Activated gamma-delta T cell (primary cell): Measurements from ENCODE around the gene FKBP2.

ENCODE experiments used
- DNase-seq: peaks from one replicate; lab custom pipeline; 2025; lab: John Stamatoyannopoulos, UW

Gene FKBP2

GRCh38 chr11:64249563-64250414 lies 8.9 kb downstream of the FKBP2 start:
- DNase-seq = no peak

- no peak for DNase-seq
These were observed 9.6 kb downstream of the FKBP2 start for GRCh38 chr11:64250415-64251015.

DNA sequence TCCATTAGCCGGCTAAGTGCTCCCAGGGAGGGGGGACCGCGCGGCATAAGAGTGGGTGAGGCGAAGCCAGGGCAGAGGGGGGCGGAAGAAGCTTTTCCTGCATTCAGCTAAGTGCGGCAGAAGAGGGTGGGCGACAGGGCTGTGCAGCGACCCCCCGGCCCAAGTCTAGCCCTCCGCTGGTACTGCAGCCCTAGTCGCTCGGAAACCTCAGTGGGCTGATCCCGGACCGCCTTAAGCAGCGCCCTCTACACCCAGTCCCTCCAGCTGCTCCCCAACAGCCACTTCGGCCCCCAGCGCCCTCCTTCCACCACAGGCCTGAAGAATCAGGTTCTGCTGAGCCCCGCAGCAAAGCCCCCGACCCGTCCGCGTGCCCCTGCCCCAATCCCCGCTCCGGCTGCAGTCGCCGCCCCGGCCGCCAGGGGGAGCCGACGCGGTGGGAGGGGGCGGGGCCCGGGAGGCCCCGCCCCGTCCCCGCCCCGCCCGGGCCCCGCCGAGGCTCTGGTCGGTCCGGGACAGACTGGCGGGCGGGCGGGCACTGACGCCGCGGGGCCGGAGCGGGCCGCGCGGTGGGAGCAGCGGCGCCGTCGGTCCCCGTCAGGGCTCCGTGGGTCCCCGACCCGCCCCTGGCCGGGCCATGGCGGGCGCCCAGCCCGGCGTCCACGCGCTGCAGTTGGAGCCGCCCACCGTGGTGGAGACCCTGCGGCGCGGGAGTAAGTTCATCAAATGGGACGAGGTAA lies 10.3 kb downstream of the FKBP2 start, which contains the start of gene PLCB3:
PLCB3 (plus strand) TSS at position 515 of the 737 bp plus-strand sequence; CDS start at position 635, 120 bp downstream.
- peak; percentile 57 for DNase-seq

DNA sequence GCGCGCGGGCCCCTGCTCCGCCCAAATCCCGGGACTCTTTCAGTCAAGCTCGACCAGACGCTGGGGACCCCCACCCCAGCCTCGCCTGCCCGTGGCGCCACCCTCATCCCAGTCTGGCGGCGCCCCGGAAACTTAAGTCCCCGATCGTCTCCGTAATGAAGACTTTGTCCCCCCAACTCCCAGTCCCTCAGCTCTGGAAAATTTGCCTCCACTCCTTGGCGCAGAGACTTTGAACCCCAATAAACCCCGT lies 10.8 kb downstream of the FKBP2 start:
- no peak for DNase-seq

DNA sequence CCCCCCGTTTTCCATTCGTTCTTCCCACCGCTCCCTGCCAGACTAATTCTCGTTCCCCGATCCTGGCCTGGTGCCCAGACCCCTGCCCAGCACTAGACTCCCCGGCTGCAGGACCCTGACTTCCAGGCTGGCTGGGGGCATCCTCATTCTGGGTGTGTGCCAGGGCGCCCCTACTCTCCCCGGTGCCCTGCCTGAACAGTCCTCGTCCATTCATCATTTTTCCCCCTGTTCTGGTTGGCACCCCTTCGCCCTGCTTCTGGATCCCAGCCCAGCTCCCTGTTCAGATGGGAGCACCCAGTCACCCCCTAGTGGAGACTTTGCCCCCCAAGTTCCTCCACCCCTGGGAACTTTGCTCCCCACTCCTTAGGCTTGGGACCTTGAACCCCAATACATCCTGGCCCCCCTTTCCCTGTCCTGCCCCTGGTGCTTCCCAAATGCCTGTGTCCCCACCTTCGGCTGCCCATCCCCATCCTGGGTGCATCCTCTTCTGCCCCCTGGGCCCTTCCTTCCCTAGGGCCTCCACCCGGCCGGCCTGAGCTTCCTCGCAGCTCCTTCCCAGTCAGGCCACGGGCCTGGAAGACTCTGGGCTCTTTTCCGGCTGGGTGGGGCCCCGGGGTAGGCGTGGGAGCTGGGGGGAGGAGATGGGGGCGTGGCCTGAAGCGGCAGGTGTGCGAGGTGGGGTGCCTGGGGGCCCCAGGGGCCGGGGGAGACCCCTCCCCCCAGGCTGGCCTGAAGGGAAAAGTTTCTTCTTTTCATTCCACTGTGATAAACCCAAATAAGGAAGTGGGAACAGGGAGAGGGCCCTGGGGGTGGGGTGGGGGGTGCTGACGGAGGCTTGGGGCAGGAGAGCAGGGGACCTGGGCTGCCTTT lies 11.3 kb downstream of the FKBP2 start:
- no peak for DNase-seq

GRCh38 chr11:64253043-64253442 lies 12.1 kb downstream of the FKBP2 start:
- no peak for DNase-seq

DNA sequence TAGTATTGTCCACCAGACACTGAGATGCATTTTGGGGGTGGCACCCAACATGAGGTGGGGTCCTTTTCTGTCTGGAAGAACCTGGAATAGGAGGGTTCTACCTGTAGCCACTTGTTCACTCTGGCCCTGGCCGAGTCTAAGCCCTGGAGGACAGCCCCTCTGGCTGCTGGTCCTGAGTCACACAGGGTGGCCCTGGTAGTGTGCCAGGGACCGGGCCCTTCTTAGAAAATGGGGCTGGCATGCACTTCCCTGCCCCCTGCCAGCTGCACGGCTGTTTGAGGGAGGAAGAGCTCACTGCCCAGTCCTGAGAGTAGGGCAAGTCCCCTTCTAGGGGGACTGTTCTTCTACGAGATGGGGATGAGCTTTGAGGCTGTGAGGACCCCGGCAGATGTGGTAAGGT lies 12.6 kb downstream of the FKBP2 start:
- no peak for DNase-seq

DNA sequence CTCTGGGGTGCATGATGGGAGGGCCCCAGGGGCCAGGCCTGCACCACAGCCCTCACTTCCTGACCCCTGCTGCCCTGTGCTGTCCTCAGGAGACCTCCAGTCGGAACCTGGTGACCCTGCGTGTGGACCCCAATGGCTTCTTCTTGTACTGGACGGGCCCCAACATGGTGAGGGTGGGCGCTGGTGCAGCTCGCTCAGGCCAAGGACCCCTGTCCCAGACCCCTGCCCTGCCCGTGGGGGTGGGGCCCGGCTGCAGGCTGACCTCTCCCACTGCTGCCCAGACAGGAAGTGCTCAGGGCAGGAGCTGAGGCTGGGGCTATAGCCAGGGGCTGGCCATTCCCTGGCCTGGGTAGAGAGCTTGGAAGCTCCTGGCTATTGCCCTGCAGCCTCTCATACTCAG lies 13.4 kb downstream of the FKBP2 start:
- no peak for DNase-seq

DNA sequence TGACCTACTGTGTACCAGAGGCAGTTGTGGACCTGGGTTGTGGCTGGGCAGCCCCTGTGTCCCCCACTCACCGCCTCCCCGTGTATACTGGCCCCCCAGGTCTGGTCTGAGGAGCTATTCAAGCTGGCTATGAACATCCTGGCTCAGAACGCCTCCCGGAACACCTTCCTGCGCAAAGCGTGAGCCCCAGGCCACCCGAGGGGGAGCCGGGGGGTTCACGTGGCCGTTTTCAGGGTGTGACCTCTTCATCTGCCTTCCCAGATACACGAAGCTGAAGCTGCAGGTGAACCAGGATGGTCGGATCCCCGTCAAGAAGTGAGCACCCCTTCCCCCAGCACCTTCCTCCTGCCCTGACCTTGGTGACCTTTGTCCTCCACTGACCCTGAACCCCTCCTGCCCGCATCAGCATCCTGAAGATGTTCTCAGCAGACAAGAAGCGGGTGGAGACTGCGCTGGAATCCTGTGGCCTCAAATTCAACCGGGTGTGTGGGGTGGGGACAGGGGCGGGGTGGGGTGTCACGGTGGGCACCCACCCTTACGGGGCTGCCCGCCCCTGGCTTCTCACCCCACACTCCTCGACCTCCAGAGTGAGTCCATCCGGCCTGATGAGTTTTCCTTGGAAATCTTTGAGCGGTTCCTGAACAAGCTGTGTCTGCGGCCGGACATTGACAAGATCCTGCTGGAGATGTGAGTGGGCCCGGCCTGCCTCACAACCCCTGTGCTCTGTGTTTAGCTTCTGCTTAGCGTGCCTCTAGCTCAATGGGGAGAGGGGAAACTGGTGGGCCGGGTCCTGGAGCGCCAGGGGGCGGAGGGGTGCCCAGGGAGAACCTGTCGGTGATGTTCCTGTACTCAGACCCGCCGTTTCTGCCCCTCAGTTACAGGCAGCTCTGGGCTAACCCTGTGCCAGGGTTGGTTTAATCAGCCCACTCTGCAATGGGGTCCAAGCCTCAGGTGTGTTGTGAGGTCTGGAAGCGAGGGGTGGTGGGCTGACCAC lies 14.5 kb downstream of the FKBP2 start:
- no peak for DNase-seq

- DNase-seq = no peak
These were observed 15.4 kb downstream of the FKBP2 start for GRCh38 chr11:64256300-64256699.

DNA sequence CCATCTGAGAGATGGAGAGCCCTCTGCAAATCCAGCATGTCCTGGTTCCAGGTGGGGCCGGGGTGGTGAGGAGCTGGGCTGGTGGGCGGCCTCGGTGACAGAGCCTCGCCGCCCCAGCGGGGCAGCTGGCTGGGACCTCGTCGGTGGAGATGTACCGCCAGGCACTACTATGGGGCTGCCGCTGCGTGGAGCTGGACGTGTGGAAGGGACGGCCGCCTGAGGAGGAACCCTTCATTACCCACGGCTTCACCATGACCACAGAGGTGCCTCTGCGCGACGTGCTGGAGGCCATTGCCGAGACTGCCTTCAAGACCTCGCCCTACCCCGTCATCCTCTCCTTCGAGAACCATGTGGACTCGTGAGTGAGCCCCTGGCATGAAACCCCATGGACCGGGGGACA lies 17.5 kb downstream of the FKBP2 start:
- DNase-seq = no peak

DNA sequence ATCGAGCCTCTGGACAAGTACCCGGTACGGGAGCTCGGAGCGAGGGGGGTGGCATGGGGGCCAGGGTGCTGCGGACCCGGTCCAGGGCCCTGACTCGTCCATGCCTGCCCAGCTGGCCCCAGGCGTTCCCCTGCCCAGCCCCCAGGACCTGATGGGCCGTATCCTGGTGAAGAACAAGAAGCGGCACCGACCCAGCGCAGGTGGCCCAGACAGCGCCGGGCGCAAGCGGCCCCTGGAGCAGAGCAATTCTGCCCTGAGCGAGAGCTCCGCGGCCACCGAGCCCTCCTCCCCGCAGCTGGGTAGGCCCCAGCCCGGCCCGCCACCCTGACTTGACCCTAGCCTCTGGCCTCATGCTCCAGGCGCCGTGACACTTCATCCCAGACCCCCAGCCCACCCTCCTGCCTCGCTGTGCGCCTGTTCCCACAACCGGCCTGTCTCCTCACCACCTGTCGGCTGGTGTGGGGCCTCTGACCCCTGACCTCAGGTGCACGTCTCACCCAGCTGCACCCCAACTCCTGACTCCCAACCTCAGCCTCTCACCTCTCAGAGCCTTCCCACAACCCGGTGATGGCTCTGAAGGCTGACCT lies 18.1 kb downstream of the FKBP2 start:
- no peak for DNase-seq

- no peak for DNase-seq
These were observed 18.7 kb downstream of the FKBP2 start for GRCh38 chr11:64259533-64260067.

DNA sequence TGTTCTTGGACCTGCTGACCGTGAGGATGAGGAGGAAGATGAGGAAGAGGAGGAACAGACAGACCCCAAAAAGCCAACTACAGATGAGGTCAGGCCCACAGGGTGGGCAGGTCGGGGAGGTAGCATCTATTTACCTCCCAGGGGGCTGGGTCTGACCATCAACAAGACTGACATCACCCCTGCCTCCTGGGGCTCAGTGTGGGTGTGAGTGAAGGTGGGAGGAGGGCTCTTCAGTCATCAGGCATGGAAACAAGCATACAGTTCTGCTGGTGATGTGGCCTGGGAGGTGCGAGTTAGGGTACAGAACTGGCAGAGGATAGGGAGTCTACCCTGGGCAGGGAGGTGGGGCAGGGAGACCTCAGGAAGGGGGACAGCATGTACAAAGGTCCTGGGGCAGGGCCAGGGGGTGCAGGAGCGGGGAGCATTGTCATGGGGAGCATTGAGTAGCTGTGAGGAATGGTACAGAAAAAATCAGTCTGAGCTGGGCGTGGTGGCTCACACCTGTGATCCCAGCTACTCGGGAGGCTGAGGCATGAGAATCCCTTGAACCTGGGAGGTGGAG lies 19.3 kb downstream of the FKBP2 start:
- DNase-seq = no peak

DNA sequence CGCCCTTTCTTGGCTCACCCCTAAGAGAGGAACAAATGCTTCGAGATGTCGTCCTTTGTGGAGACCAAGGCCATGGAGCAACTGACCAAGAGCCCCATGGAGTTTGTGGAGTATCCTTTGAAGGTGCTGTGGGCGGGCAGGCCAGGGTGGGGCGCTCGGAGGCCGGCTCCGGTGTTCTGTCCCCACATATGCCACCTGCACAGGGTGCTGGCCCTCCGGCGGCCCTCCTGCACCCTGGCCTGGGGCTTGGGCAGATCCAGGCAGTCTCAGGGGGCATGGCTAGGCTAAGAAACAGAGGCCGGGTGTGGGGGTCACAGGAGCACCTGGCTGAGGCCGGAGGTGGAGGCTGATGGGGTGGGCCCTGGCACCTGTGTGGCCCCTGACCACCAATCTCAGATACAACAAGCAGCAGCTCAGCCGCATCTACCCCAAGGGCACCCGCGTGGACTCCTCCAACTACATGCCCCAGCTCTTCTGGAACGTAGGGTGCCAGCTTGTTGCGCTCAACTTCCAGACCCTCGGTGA lies 20.7 kb downstream of the FKBP2 start:
- DNase-seq = no peak

GRCh38 chr11:64262271-64263002 lies 21.5 kb downstream of the FKBP2 start:
- DNase-seq = no peak

GRCh38 chr11:64263021-64263946 lies 22.4 kb downstream of the FKBP2 start:
- DNase-seq = no peak

DNA sequence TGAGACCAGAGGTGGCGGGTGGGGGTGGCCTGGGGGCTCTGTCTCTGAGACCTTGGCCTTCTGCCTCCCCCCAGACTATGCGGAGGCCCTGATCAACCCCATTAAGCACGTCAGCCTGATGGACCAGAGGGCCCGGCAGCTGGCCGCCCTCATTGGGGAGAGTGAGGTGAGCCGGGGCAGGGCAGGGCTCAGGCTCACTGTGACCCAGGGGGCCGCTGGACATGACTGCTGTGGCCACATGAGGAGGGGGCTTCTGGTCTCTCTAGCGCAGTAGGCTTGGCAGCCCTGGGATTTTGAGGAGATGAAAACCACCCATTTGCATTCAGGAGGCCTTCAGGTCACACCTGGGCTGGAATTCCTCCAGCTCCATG lies 23.0 kb downstream of the FKBP2 start:
- no peak for DNase-seq
